ENCODE measurements around the gene BEND6.
A peak's percentile ranks its signal among the peaks of the same experiment; 100 is the strongest.
"Not testable (repeated sequence)": the region's sequence is repeated elsewhere in the genome, so short reads cannot be mapped to it uniquely, and the experiment has no call there.

The BEND6 gene

GRCh38 chr6:57021086-57021720, 66.3 kb downstream of the BEND6 start:
- FAIRE-seq (peak; percentile 81), DNase-seq (ENCODE audit: extremely low spot score, insufficient read length, low read depth) (peak; percentile 17)

DNA sequence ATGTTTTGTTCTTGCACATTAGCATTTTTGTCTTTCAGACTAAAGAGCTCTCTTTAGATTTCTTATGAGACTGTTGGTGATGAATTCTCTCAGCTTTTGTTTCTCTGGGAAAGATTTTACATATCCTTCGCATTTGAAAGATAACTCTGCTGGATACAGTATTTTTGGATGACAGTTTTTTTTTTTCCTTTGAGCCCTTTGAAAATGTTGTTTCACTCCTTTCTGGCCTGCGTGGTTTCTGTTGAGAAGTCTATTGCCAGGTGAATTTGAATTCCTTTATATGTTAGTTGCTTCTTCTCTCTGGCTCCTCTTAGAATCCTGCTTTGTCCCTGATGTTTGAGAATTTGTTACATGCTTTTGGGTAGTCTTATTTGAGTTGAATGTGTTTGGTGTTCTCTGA, 69.4 kb downstream of the BEND6 start:
- DNase-seq (ENCODE audit: extremely low spot score, insufficient read length, low read depth), result no peak
- no peak for FAIRE-seq

GRCh38 chr6:57024775-57025174, 69.9 kb downstream of the BEND6 start:
- FAIRE-seq (no peak), DNase-seq (ENCODE audit: extremely low spot score, insufficient read length, low read depth) (no peak)

GRCh38 chr6:57026001-57026400, 71.1 kb downstream of the BEND6 start:
- DNase-seq (ENCODE audit: extremely low spot score, insufficient read length, low read depth) (no peak), FAIRE-seq (no peak)

- no peak for DNase-seq (ENCODE audit: extremely low spot score, insufficient read length, low read depth)
Observed at GRCh38 chr6:57027301-57027700, 72.4 kb downstream of the BEND6 start.

DNA sequence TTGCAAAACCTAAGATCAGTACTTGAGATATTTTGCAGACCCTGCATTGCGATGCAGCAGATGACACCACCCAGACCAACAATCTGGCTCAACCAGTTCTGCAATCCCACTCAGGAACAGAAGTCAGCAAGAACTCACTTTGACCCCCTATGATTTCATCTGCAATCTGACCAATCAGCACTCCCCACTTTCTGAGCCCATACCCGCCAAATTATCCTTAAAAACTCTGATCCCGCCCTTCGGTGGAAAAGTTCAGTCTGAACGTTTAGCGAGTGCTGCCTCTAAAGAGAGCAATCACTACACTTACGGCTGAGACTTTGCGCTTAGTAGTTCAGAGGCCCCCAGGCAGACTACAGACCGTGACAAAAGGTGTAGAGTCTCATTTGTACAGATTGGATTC, 74.3 kb downstream of the BEND6 start:
- FAIRE-seq (no peak), DNase-seq (ENCODE audit: extremely low spot score, insufficient read length, low read depth) (no peak)

More at GRCh38 chr6:57027301-57027700, 72.4 kb downstream of the BEND6 start:
- FAIRE-seq, result no peak

DNA sequence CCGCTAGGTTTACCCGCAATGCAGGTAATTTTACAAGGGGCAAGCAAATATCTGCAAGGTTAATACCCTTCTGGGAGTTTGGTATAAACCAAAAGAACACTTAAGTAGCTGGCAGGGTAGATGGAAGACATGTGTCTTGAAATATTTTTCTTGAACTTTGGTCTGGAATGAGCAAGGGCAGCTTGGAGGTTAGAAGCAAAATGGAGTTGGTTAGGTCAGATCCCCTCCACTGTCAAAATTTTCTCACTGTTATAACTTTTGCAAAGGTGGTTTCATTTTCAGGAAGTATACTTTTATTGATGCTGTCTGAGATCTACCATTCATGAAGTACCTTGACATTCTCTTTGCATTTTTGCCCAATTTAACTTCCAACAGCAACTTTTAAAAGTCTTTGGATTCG, 78.3 kb downstream of the BEND6 start:
- no peak for DNase-seq (ENCODE audit: extremely low spot score, insufficient read length, low read depth)
- FAIRE-seq, result peak; percentile 24

- DNase-seq (ENCODE audit: extremely low spot score, insufficient read length, low read depth) (no peak), FAIRE-seq (no peak)
Observed at GRCh38 chr6:57035549-57035948, 80.6 kb downstream of the BEND6 start.

- FAIRE-seq, result no peak
- DNase-seq (ENCODE audit: extremely low spot score, insufficient read length, low read depth), result no peak
Observed at GRCh38 chr6:57038906-57039305, 84.0 kb downstream of the BEND6 start.

- DNase-seq (ENCODE audit: extremely low spot score, insufficient read length, low read depth), result no peak
- FAIRE-seq, result no peak
Observed at GRCh38 chr6:57040011-57040410, 85.1 kb downstream of the BEND6 start.

- FAIRE-seq; DNase-seq (ENCODE audit: extremely low spot score, insufficient read length, low read depth): not testable (repeated sequence)
Observed at GRCh38 chr6:57044061-57044460, 89.2 kb downstream of the BEND6 start.

DNA sequence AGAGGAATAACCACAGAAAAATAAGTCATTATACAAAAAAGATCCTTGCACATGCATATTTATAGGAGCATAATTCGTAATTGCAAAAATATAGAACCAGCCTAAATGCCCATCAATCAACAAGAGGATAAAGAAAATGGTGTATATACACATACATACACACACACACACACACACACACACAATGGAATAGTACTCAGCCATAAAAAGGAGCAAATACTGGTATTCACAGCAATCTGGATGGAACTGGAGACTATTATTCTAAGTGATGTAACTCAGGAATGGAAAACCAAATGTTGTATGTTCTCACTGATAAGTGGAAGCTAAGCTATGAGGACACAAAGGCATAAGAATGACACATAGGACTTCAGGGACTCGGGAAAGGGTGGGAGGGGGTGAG, 89.7 kb downstream of the BEND6 start:
- FAIRE-seq (no peak), DNase-seq (ENCODE audit: extremely low spot score, insufficient read length, low read depth) (no peak)

- peak; percentile 64 for DNase-seq (ENCODE audit: extremely low spot score, insufficient read length, low read depth)
- FAIRE-seq, result not testable (repeated sequence)
Observed at GRCh38 chr6:57046332-57047256, 91.7 kb downstream of the BEND6 start, which contains the start of gene KIAA1586. Gene KIAA1586 (plus strand): TSS chr6:57046693. CDS start chr6:57046756, 63 bp downstream.

DNA sequence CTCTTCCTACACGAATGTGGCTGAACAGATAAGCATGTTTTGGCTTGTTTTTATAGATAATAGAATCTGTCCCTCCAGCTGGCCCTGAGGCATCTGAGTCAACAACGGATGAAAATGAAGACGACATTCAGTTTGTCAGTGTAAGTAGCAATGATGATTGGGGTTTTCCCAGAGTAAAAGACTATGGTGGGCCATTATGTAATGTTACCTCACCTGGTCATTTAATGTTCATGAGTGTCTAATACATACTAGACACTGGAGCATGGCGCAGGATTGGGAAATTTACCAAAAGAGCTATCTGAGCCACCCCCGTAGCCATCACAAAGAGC, 92.3 kb downstream of the BEND6 start:
- not testable (repeated sequence) for FAIRE-seq; DNase-seq (ENCODE audit: extremely low spot score, insufficient read length, low read depth)

DNA sequence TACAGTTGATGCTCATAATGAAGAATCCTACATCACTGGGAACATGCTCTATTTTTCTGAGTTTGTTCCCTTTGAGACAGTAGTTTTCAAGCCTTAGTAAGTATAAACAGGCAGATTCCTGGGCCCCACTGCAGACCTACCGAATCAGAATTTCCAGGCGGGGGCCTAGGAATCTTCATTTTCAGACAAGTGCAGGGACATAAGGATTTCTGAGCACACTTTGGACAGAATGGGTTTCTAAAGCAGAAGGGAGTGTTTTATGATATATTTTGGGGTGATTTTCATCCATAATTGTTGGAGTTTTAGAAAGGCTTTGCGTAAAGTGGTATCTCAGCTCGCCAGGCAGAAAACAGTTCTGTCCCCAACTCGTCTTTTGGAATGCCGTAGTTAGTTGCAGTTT, 93.0 kb downstream of the BEND6 start:
- FAIRE-seq, result not testable (repeated sequence)

GRCh38 chr6:57048577-57048976, 93.7 kb downstream of the BEND6 start:
- DNase-seq (ENCODE audit: extremely low spot score, insufficient read length, low read depth), result no peak
- FAIRE-seq, result no peak

More for the DNA sequence above, 93.0 kb downstream of the BEND6 start:
- not testable (repeated sequence) for DNase-seq (ENCODE audit: extremely low spot score, insufficient read length, low read depth)

DNA sequence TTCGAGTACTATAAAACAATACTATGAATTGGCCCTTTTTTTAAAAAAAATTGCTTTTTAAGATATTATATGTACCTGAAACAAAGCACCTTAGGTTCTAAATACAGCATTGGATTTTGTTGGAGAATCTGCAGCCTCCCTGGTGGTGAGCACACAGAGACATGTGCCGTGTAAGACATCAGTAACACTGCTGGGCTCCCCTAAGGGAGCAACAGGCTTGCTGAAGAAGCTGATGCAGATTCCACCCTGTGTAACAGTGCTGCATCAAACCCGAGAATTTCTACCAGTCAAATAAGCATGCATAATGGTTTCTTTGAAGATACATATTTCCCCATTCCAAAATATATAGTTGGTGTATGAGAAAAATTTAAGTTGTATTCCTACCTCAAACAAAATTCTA, 108.9 kb downstream of the BEND6 start:
- DNase-seq (ENCODE audit: extremely low spot score, insufficient read length, low read depth) (no peak), FAIRE-seq (no peak)

DNA sequence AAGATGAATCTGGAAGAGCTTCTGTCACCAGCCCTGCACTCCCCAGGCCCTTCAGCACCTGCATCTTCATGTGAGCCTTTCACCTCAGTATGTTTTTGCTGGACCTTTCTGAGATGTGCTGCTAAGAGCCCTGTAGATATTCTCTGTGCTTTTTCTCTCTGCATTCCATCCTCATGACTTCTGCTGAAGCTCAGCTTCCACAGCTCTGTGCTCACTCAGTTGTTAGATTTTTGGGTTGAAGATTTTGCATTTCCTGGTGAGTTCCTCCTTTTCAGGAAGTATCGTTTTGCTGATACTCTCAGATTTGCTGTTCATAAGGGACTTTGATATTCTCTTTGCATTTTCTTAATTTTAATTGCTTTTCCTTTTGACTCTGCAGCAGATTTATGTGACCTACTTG, 109.9 kb downstream of the BEND6 start:
- no peak for DNase-seq (ENCODE audit: extremely low spot score, insufficient read length, low read depth)
- no peak for FAIRE-seq

DNA sequence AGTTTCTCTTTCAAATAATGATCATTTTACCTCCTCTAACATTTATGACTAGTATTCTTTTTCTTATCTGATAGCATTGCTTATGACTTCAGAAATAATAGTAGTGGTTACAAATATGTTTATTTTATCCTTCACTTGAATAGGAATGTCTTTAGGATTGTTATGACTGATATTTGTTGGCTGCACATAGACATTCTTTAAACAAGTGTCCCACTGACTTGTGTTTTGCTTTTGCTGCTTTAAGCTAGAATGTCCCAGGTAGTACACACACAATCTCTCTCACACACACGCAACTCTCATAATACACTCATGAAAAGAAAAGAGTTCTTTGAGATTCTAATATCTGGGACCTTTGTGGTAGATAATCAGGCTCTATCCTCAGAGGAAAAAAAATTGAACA, 113.2 kb downstream of the BEND6 start:
- FAIRE-seq, result no peak
- DNase-seq (ENCODE audit: extremely low spot score, insufficient read length, low read depth), result no peak

DNA sequence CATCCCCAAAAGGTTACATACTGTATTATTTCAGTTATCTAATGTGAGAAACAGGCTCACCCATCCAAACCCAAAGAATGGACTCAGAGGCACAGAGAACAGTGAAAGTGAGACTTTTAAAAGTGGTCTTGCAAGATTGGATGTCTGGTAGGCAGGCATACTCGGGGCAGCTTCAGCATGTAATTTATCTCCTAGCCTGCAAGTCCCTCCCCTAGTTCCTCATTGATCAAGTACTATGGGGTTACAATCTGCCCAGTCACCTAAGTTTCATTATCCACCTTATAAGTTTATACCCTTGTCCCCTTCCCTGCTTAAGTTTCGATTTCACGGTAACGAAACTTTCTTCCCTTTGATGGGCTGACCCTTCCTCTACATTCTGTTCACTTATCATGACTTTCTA, 114.3 kb downstream of the BEND6 start:
- DNase-seq (ENCODE audit: extremely low spot score, insufficient read length, low read depth) (no peak), FAIRE-seq (no peak)

DNA sequence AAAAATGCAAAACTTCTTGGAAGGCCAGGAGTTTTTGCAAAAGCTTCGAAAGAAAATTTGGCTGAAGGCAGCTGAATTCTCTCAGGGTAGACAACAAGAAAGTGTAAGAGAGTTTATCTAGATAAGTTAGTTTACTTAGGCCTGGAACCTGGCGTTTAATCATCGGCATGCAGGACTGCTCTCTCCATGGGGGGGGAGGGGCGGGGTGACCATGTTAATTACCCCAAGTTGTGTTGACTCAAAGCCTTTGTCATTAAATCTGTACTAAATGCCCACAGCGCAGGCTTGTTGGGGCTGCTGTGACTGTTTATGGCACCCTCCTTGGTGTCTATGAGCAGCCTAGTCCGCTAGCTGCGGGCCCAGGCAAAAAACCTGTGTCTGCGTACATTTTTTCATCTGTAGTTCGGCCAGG, 115.0 kb downstream of the BEND6 start:
- FAIRE-seq (no peak), DNase-seq (ENCODE audit: extremely low spot score, insufficient read length, low read depth) (no peak)
